IMR-90 (cell line): ENCODE measurements around the gene PTPN23. TPM values are rescaled to one million over a fixed set of nuclear protein-coding genes. Genes with fewer than 3 reads are reported as not detected.

Experiments
- ATAC-seq: fragments of 200-7000 bp; cut with Tn5 transposase; 2 replicates; pipeline ENCODE4 v1.9.1; 2020; ENCODE audit warnings: low read depth, mild to moderate bottlenecking, moderate library complexity
- BruUV-seq: library from RNA; stranded (reverse); fragments of 400-500 nt; replicated peaks from 2 replicates; lab custom pipeline; 2021; lab: Mats Ljungman, UMichigan
- CTCF ChIA-PET: fragments of 300-600 bp; formaldehyde crosslinking; extraction: SDS; loops from one replicate; lab custom pipeline; 2021; ENCODE audit warnings: antibody characterized with exemption; lab: Yijun Ruan, JAX
- POLR2A ChIA-PET: fragments of 300-600 bp; sonication (Branson Sonifier 250); formaldehyde crosslinking; loops from one replicate; lab custom pipeline; 2022; ENCODE audit warnings: antibody characterized with exemption; ENCODE audit not compliant: unreplicated experiment; lab: Charles Lee
- DNase-seq: peaks from one replicate; pipeline ENCODE4 v3.0.0; 2013
- H2AFZ ChIP-seq: replicated peaks from 2 replicates; pipeline ENCODE3; 2013; ENCODE audit warnings: low read length, mild to moderate bottlenecking; ENCODE audit not compliant: poor library complexity
- H2AK5ac ChIP-seq: 2 replicates; pipeline ENCODE4 v1.6.1; 2013; ENCODE audit warnings: low read depth, low read length, inconsistent platforms
- H2AK9ac ChIP-seq: replicated peaks from 2 replicates; pipeline ENCODE3; 2013; ENCODE audit warnings: mild to moderate bottlenecking, low read depth, low read length, moderate library complexity; ENCODE audit not compliant: poor library complexity
- H2BK120ac ChIP-seq: 2 replicates; pipeline ENCODE4 v1.6.1; 2013; ENCODE audit warnings: low read depth, low read length, inconsistent platforms
- H2BK15ac ChIP-seq: 3 replicates; pipeline ENCODE4 v1.6.1; 2013; ENCODE audit warnings: low read depth, low read length, inconsistent platforms
- H2BK20ac ChIP-seq: 2 replicates; pipeline ENCODE4 v1.6.1; 2013; ENCODE audit warnings: low read depth, mild to moderate bottlenecking, inconsistent platforms, low read length, moderate library complexity
- H2BK5ac ChIP-seq: 2 replicates; pipeline ENCODE4 v1.6.1; 2013; ENCODE audit warnings: mild to moderate bottlenecking, low read depth, low read length, inconsistent platforms; ENCODE audit not compliant: poor library complexity, severe bottlenecking
- H3K14ac ChIP-seq: replicated peaks from 2 replicates; pipeline ENCODE4 v1.6.1; 2013; ENCODE audit warnings: low read depth, low read length, inconsistent platforms
- H3K18ac ChIP-seq: 2 replicates; pipeline ENCODE4 v1.6.1; 2013; ENCODE audit warnings: low read depth, low read length, control low read depth
- H3K23ac ChIP-seq: 2 replicates; pipeline ENCODE4 v1.6.1; 2013; ENCODE audit warnings: low read depth, low read length, inconsistent platforms
- H3K27ac ChIP-seq: 2 replicates; pipeline ENCODE4 v1.5.1; 2013; ENCODE audit warnings: mild to moderate bottlenecking, control low read depth, low read length; ENCODE audit not compliant: insufficient read depth
- H3K27me3 ChIP-seq: 2 replicates; pipeline ENCODE4 v1.6.1; 2013; ENCODE audit warnings: low read length; ENCODE audit not compliant: control insufficient read depth, insufficient read depth
- H3K36me3 ChIP-seq: 2 replicates; pipeline ENCODE4 v1.6.1; 2013; ENCODE audit warnings: low read length, mixed read lengths; ENCODE audit not compliant: control insufficient read depth, insufficient read depth
- H3K4ac ChIP-seq: 2 replicates; pipeline ENCODE4 v1.6.1; 2013; ENCODE audit warnings: low read depth, low read length, inconsistent platforms
- H3K4me1 ChIP-seq: 2 replicates; pipeline ENCODE4 v1.6.1; 2013; ENCODE audit warnings: low read length, mixed read lengths; ENCODE audit not compliant: control insufficient read depth, insufficient read depth
- H3K4me2 ChIP-seq: 2 replicates; pipeline ENCODE4 v1.6.1; 2013; ENCODE audit warnings: low read depth, mild to moderate bottlenecking, control low read depth, low read length, moderate library complexity
- H3K4me3 ChIP-seq: 2 replicates; pipeline ENCODE4 v1.5.1; 2013; ENCODE audit warnings: low read depth, mild to moderate bottlenecking, control low read depth, low read length, moderate library complexity; ENCODE audit not compliant: insufficient read depth
- H3K56ac ChIP-seq: 2 replicates; pipeline ENCODE4 v1.6.1; 2013; ENCODE audit warnings: low read length, inconsistent platforms; ENCODE audit not compliant: insufficient read depth; ENCODE audit errors: extremely low read depth
- H3K79me1 ChIP-seq, 2 experiments: 2 replicates each; pipeline ENCODE4 v1.6.1; 2013; ENCODE audit warnings: low read length in 2 of 2, inconsistent platforms in 1 of 2, low read depth in 1 of 2
- H3K9ac ChIP-seq: 2 replicates; pipeline ENCODE4 v1.6.1; 2013; ENCODE audit warnings: low read depth, low read length, control low read depth
- H3K9me1 ChIP-seq: 2 replicates; pipeline ENCODE4 v1.6.1; 2013; ENCODE audit warnings: low read length, inconsistent platforms; ENCODE audit not compliant: insufficient read depth
- H3K9me3 ChIP-seq: 2 replicates; pipeline ENCODE4 v1.6.1; 2013; ENCODE audit warnings: low read length; ENCODE audit not compliant: control insufficient read depth, insufficient read depth
- H4K20me1 ChIP-seq: 2 replicates; pipeline ENCODE4 v1.6.1; 2013; ENCODE audit warnings: low read length, inconsistent platforms; ENCODE audit not compliant: insufficient read depth
- H4K5ac ChIP-seq: 2 replicates; pipeline ENCODE4 v1.6.1; 2013; ENCODE audit warnings: mild to moderate bottlenecking, low read depth, low read length, control low read depth
- H4K8ac ChIP-seq, 2 experiments: 2 replicates each; pipeline ENCODE4 v1.6.1; 2013; ENCODE audit warnings: low read depth in 2 of 2, low read length in 2 of 2, control low read depth in 1 of 2, inconsistent platforms in 1 of 2
- H4K91ac ChIP-seq: 2 replicates; pipeline ENCODE4 v1.6.1; 2013; ENCODE audit warnings: low read depth, low read length, inconsistent platforms; ENCODE audit not compliant: insufficient read depth
- BHLHE40 ChIP-seq: fragments of 150-350 bp; IDR thresholded peaks from 2 replicates; pipeline ENCODE4 v1.6.1; 2016; ENCODE audit warnings: mild to moderate bottlenecking, low read depth, low read length
- CEBPB ChIP-seq: IDR thresholded peaks from 2 replicates; pipeline ENCODE4 v1.6.1; 2012; ENCODE audit warnings: low read depth, low read length, improper control_type of control experiment
- CHD1 ChIP-seq: IDR thresholded peaks from 2 replicates; pipeline ENCODE4 v1.6.1; 2012; ENCODE audit warnings: low read depth, low read length, improper control_type of control experiment
- CTCF ChIP-seq: conservative IDR thresholded peaks from 2 replicates; pipeline ENCODE4 v1.5.1; 2012; ENCODE audit warnings: mild to moderate bottlenecking, low read depth, low read length, improper control_type of control experiment
- ELK1 ChIP-seq: fragments of 150-350 bp; IDR thresholded peaks from 2 replicates; pipeline ENCODE4 v1.6.1; 2016; ENCODE audit warnings: low read depth, mild to moderate bottlenecking, low read length, moderate library complexity, borderline replicate concordance
- FOS ChIP-seq: fragments of 150-350 bp; IDR thresholded peaks from 2 replicates; pipeline ENCODE4 v1.6.1; 2016; ENCODE audit warnings: low read depth, low read length
- MAFK ChIP-seq: IDR thresholded peaks from 2 replicates; pipeline ENCODE4 v1.6.1; 2012; ENCODE audit warnings: low read depth, low read length, improper control_type of control experiment
- MAZ ChIP-seq: IDR thresholded peaks from 2 replicates; pipeline ENCODE4 v1.6.1; 2012; ENCODE audit warnings: low read depth, mild to moderate bottlenecking, low read length, improper control_type of control experiment, moderate library complexity, borderline replicate concordance
- MXI1 ChIP-seq: IDR thresholded peaks from 2 replicates; pipeline ENCODE4 v1.6.1; 2012; ENCODE audit warnings: low read depth, mild to moderate bottlenecking, low read length, moderate library complexity, borderline replicate concordance
- NFE2L2 ChIP-seq: fragments of 150-350 bp; IDR thresholded peaks from 2 replicates; pipeline ENCODE4 v1.6.1; 2016; ENCODE audit warnings: low read depth, mild to moderate bottlenecking, low read length
- POLR2A ChIP-seq: IDR thresholded peaks from 2 replicates; pipeline ENCODE4 v1.6.1; 2012; ENCODE audit warnings: mild to moderate bottlenecking, low read depth, low read length
- RAD21 ChIP-seq: IDR thresholded peaks from 2 replicates; pipeline ENCODE4 v1.6.1; 2012; ENCODE audit warnings: low read length, improper control_type of control experiment
- RCOR1 ChIP-seq: IDR thresholded peaks from 2 replicates; pipeline ENCODE4 v1.6.1; 2012; ENCODE audit warnings: mild to moderate bottlenecking, low read length, improper control_type of control experiment; ENCODE audit not compliant: insufficient replicate concordance
- RFX5 ChIP-seq: IDR thresholded peaks from 2 replicates; pipeline ENCODE4 v1.8.0; 2012; ENCODE audit warnings: low read depth, mild to moderate bottlenecking, low read length, moderate library complexity
- SMC3 ChIP-seq: fragments of 150-350 bp; IDR thresholded peaks from 2 replicates; pipeline ENCODE4 v1.6.1; 2016; ENCODE audit warnings: low read depth, mild to moderate bottlenecking, antibody characterized with exemption, low read length, moderate library complexity
- USF2 ChIP-seq: fragments of 150-350 bp; IDR thresholded peaks from 2 replicates; pipeline ENCODE4 v1.6.1; 2017; ENCODE audit warnings: mild to moderate bottlenecking, antibody characterized with exemption, low read length, low read depth
- WGBS, 2 experiments: methylation state at CpG; one replicate each; pipeline versions ENCODE4 v1.1.5 to v1.1.7; 2013; ENCODE audit warnings: missing lambda C conversion rate in 2 of 2; ENCODE audit not compliant: insufficient read length in 1 of 2; ENCODE audit errors: extremely low coverage in 2 of 2; 5-methylcytosine and 5-hydroxymethylcytosine counted together
- dilution Hi-C: fragments of 300-500 bp; cut with HindIII; formaldehyde crosslinking; loops from one replicate; pipeline ENCODE4 v1.14.3; 2018; ENCODE audit warnings: low sequenced_read_pairs; ENCODE audit not compliant: unreplicated experiment
- in situ Hi-C: fragments of 300-500 bp; cut with MboI; formaldehyde crosslinking; loops from 3 replicates; pipeline ENCODE4 v1.14.3; 2019; ENCODE audit warnings: low sequenced_read_pairs, inconsistent platforms, mixed read lengths
- intact Hi-C: fragments of 100-400 bp; cut with micrococcal nuclease; formaldehyde crosslinking; loops from 2 replicates; pipeline ENCODE4 v1.10.0; 2022
- polyA plus RNA-seq, 3 experiments: library from polyadenylated mRNA; depleted of rRNA; stranded (reverse); fragments of >200 nt; gene quantifications; 2 replicates each; pipeline ENCODE4 v1.2.3, GENCODE V29; 2012; ENCODE audit warnings: low replicate concordance in 1 of 3
- total RNA-seq: library from RNA; depleted of rRNA; stranded (reverse); fragments of >200 nt; gene quantifications from 2 replicates; pipeline ENCODE4 v1.2.3, GENCODE V29; 2012

PTPN23 gene
- total and polyA plus RNA-seq, 2 of the 4 experiments (the other 2 are of a cell fraction) = 4.5 to 15.1 TPM

- intact Hi-C loops (no loop called here), dilution Hi-C loops (no loop called here), in situ Hi-C loops (loop anchor here (25.0 kb wide), 1 partner anchor 644 kb away; the partner anchor contains the start of genes PRSS50 and TMIE)
- Histone ChIP-seq H3K56ac (no peak overlapping the region), H3K27me3 (no peaks in the 10 kb centered on the region), H3K9me1 (no peaks in the 10 kb centered on the region), H3K79me1 (no peaks in the 10 kb centered on the region), H3K9ac (no peak overlapping the region), H2AK5ac (no peak overlapping the region), H3K27ac (no peak overlapping the region), H3K4ac (no peak overlapping the region), H3K18ac (no peak overlapping the region), H2AFZ (no peak overlapping the region), H3K14ac (no peak overlapping the region), H4K91ac (no peak overlapping the region), H2BK120ac (no peak overlapping the region), H2BK5ac (no peak overlapping the region), H2BK15ac (no peak overlapping the region), H3K4me2 (no peak overlapping the region), H3K36me3 (no peaks in the 10 kb centered on the region), H3K4me1 (no peaks in the 10 kb centered on the region), H4K5ac (no peak overlapping the region), H3K9me3 (peaks cover 22% of the 10 kb centered on the region), H4K8ac (no peak overlapping the region), H3K23ac (no peak overlapping the region), H3K4me3 (no peak overlapping the region), H2BK20ac (no peak overlapping the region), H2AK9ac (no peak overlapping the region), H4K20me1 (no peaks in the 10 kb centered on the region)
- ChIA-PET CTCF (no interaction called here), POLR2A (no interaction called here)
- WGBS, 2 experiments = 96% methylated on average over 26 of the region's 31 CpGs; no CpG with 5 or more reads in 1 of the 2 experiments
- no TSS peak for BruUV-seq
- no peak for DNase-seq
- ATAC-seq = no peak
- TF ChIP-seq USF2 (no peak), FOS (no peak), ELK1 (no peak), CEBPB (no peak), MAFK (no peak), RFX5 (no peak), POLR2A (no peak), CHD1 (no peak), MAZ (no peak), RCOR1 (no peak), SMC3 (no peak), NFE2L2 (no peak), RAD21 (no peak), BHLHE40 (no peak), MXI1 (no peak), CTCF (no peak)
Observed at GRCh38 chr3:47356201-47356600, 24.6 kb upstream of the PTPN23 start.
